OCI-LY3 (cell line): ENCODE data around the gene ERBB4.

ENCODE experiments used
- H2AFZ ChIP-seq: fragments of 200-600, 300-600 bp; shearing (Covaris generic); 2 replicates; pipeline ENCODE4 v1.6.0; 2014; ENCODE audit warnings: antibody characterized with exemption, low read depth, low read length
- H3K27ac ChIP-seq: fragments of 200-600, 300-600 bp; sonication (generic); 2 replicates; pipeline ENCODE4 v1.5.1; 2014; ENCODE audit warnings: mild to moderate bottlenecking, low read length, moderate library complexity, mixed read lengths
- H3K27me3 ChIP-seq: fragments of 200-600, 300-600 bp; sonication (generic); 2 replicates; pipeline ENCODE4 v1.6.1; 2014; ENCODE audit warnings: low read depth, low read length, mixed read lengths
- H3K36me3 ChIP-seq: fragments of 200-600, 300-600 bp; sonication (generic); replicated peaks from 2 replicates; pipeline ENCODE3; 2014; ENCODE audit warnings: low read depth, low read length, mixed read lengths
- H3K4me1 ChIP-seq: fragments of 300-600, 200-600 bp; sonication (generic); 2 replicates; pipeline ENCODE4 v1.6.1; 2014; ENCODE audit warnings: low read length, mixed read lengths
- H3K4me2 ChIP-seq: fragments of 200-600, 300-600 bp; sonication (generic); 2 replicates; pipeline ENCODE4 v1.6.1; 2014; ENCODE audit warnings: low read length, mixed read lengths
- H3K4me3 ChIP-seq: fragments of 300-600, 200-600 bp; sonication (generic); 2 replicates; pipeline ENCODE4 v1.5.1; 2014; ENCODE audit warnings: antibody characterized with exemption, mild to moderate bottlenecking, low read length, moderate library complexity
- H3K79me2 ChIP-seq: fragments of 300-600, 200-600 bp; shearing (Covaris generic); 2 replicates; pipeline ENCODE4 v1.6.1; 2014; ENCODE audit warnings: mild to moderate bottlenecking, low read length, mixed read lengths
- H3K9ac ChIP-seq: fragments of 300-600, 200-600 bp; shearing (Covaris generic); 2 replicates; pipeline ENCODE4 v1.6.0; 2014; ENCODE audit warnings: mild to moderate bottlenecking, low read length, moderate library complexity
- H3K9me3 ChIP-seq: fragments of 200-600, 300-600 bp; shearing (Covaris generic); 2 replicates; pipeline ENCODE4 v1.6.1; 2014; ENCODE audit warnings: low read length, mixed read lengths; ENCODE audit not compliant: insufficient read depth
- H4K20me1 ChIP-seq: fragments of 200-600, 300-600 bp; sonication (generic); 2 replicates; pipeline ENCODE4 v1.6.1; 2016; ENCODE audit warnings: low read length, mixed read lengths; ENCODE audit not compliant: insufficient read depth
- CTCF ChIP-seq: fragments of 200-600, 300-600 bp; sonication (generic); IDR thresholded peaks from 2 replicates; pipeline ENCODE4 v1.5.1; 2014; ENCODE audit warnings: antibody characterized with exemption, low read length, low read depth
- EZH2phosphoT487 ChIP-seq: fragments of 200-600 bp; shearing (Covaris generic); IDR thresholded peaks from 2 replicates; pipeline ENCODE4 v1.6.1; 2018; ENCODE audit warnings: antibody characterized with exemption, mixed run types, low read depth

The ERBB4 gene

GRCh38 chr2:211745295-211746097, 793.1 kb downstream of the ERBB4 start:
- Histone ChIP-seq H3K4me3 (no peak overlapping the region), H3K4me2 (no peak overlapping the region), H3K79me2 (no peaks in the 10 kb centered on the region), H2AFZ (no peak overlapping the region), H3K27ac (no peak overlapping the region), H3K9me3 (no peaks in the 10 kb centered on the region), H3K4me1 (no peaks in the 10 kb centered on the region), H3K36me3 (no peaks in the 10 kb centered on the region), H3K27me3 (no peaks in the 10 kb centered on the region), H4K20me1 (no peaks in the 10 kb centered on the region), H3K9ac (no peak overlapping the region)
- TF ChIP-seq CTCF (peak; percentile 87), EZH2phosphoT487 (no peak)

GRCh38 chr2:211744379-211744778, 794.2 kb downstream of the ERBB4 start:
- H3K79me2 ChIP-seq, result no peaks in the 10 kb centered on the region
- no peaks in the 10 kb centered on the region for H3K9me3 ChIP-seq
- H3K4me1 ChIP-seq, result no peaks in the 10 kb centered on the region
- no peak overlapping the region for H2AFZ ChIP-seq
- no peak overlapping the region for H3K9ac ChIP-seq
- H3K36me3 ChIP-seq, result no peaks in the 10 kb centered on the region
- no peaks in the 10 kb centered on the region for H4K20me1 ChIP-seq
- no peaks in the 10 kb centered on the region for H3K27me3 ChIP-seq
- H3K27ac ChIP-seq, result no peak overlapping the region
- TF ChIP-seq EZH2phosphoT487 (no peak), CTCF (no peak)
- H3K4me2 ChIP-seq, result no peak overlapping the region
- no peak overlapping the region for H3K4me3 ChIP-seq

GRCh38 chr2:211741966-211742365, 796.6 kb downstream of the ERBB4 start:
- no peak for TF ChIP-seq CTCF
- Histone ChIP-seq H3K36me3 (no peaks in the 10 kb centered on the region), H3K9ac (no peak overlapping the region), H3K79me2 (no peaks in the 10 kb centered on the region), H3K9me3 (no peaks in the 10 kb centered on the region), H3K4me1 (no peaks in the 10 kb centered on the region), H2AFZ (no peak overlapping the region), H3K27me3 (no peaks in the 10 kb centered on the region), H3K27ac (no peak overlapping the region), H4K20me1 (no peaks in the 10 kb centered on the region), H3K4me2 (no peak overlapping the region), H3K4me3 (no peak overlapping the region)

- no peak overlapping the region for H3K9ac ChIP-seq
- no peak overlapping the region for H3K4me2 ChIP-seq
- no peaks in the 10 kb centered on the region for H4K20me1 ChIP-seq
- no peaks in the 10 kb centered on the region for H3K4me1 ChIP-seq
- H3K9me3 ChIP-seq, result no peaks in the 10 kb centered on the region
- TF ChIP-seq CTCF (no peak), EZH2phosphoT487 (no peak)
- no peaks in the 10 kb centered on the region for H3K79me2 ChIP-seq
- H2AFZ ChIP-seq, result no peak overlapping the region
- H3K27me3 ChIP-seq, result no peaks in the 10 kb centered on the region
- no peak overlapping the region for H3K27ac ChIP-seq
- no peaks in the 10 kb centered on the region for H3K36me3 ChIP-seq
- no peak overlapping the region for H3K4me3 ChIP-seq
Observed at GRCh38 chr2:211737282-211737681, 801.3 kb downstream of the ERBB4 start.
